Upper lobe of right lung (tissue), 1 donor: Measurements from ENCODE around the gene RMC1. TPM values are rescaled to one million over a fixed set of nuclear protein-coding genes. Genes with fewer than 3 reads are reported as not detected.
A peak's percentile ranks its signal among the peaks of the same experiment; 100 is the strongest.
"Not testable (repeated sequence)": the region's sequence is repeated elsewhere in the genome, so short reads cannot be mapped to it uniquely, and the experiment has no call there.

Experiments
- ATAC-seq: fragments of 200-7000 bp; cut with Tn5 transposase; one replicate; pipeline ENCODE4 v1.9.1; 2020; ENCODE audit warnings: mild to moderate bottlenecking, moderate library complexity
- DNase-seq: peaks from one replicate; pipeline ENCODE4 v3.0.0-alpha.2; 2020
- H3K27ac ChIP-seq: fragments of 200-600 bp; one replicate; pipeline ENCODE4 v1.8.0; 2022
- H3K27me3 ChIP-seq: fragments of 200-600 bp; one replicate; pipeline ENCODE4 v1.8.0; 2022; ENCODE audit warnings: mild to moderate bottlenecking
- H3K36me3 ChIP-seq: fragments of 200-600 bp; one replicate; pipeline ENCODE4 v1.8.0; 2022
- H3K4me1 ChIP-seq: fragments of 200-600 bp; one replicate; pipeline ENCODE4 v1.8.0; 2022
- H3K4me3 ChIP-seq: fragments of 200-600 bp; one replicate; pipeline ENCODE4 v1.8.0; 2022; ENCODE audit warnings: mild to moderate bottlenecking
- H3K9me3 ChIP-seq: fragments of 200-600 bp; one replicate; pipeline ENCODE4 v1.8.0; 2022
- intact Hi-C: fragments of 100-400 bp; cut with DNase I; formaldehyde crosslinking; loops from one replicate; pipeline ENCODE4 v1.11.0; 2022
- total RNA-seq: library from RNA; stranded (reverse); fragmentation: NEBNext Ultra II Directional; extraction: Animal tissue kit (Norgen Biotek cat#: 25700); gene quantifications from one replicate; pipeline ENCODE4 v1.2.1, GENCODE V29; 2021
- TF ChIP-seq, protein P1 (sequence below): fragments of 200-600 bp; IDR thresholded peaks from one replicate; pipeline ENCODE4 v1.8.0; 2022; ENCODE audit warnings: antibody characterized with exemption
- donor health status: DM: no; HTN: yes; CAD: no; lungs with severe emphysema.

RMC1 gene
- total RNA-seq, 1 donor from 2014 or later, result 42.5 TPM

DNA sequence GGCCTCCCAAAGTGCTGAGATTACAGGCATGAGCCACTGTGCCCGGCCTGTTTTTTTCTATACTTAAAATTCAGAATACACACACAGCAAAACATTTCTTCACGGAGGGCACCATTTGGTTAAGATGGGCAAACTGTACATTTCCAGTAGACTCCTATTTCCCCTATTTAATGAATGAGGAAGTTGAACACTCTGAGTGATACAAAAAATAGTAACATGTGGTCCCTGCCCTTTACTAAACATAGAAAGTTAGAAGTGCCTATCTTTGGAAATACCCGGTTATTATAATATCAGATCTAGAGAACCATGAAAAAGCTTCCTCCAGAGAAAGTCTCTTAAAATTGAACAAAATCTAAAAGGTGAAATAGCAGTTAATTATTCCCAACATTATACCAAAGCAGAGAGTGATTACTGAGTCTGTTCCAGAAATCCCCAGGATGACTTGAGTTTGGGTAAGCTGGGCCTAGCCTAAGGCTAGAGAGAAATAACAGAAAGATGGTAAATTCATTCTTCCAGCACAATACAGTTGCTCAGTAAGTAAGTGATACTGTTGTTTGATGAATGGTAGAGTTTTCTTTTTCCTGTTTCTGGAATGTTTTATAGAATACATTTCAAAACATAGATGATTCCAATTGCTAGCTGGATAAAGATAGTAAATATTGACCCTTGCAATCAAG, 23.3 kb upstream of the RMC1 start:
- TF ChIP-seq, protein P1, sequence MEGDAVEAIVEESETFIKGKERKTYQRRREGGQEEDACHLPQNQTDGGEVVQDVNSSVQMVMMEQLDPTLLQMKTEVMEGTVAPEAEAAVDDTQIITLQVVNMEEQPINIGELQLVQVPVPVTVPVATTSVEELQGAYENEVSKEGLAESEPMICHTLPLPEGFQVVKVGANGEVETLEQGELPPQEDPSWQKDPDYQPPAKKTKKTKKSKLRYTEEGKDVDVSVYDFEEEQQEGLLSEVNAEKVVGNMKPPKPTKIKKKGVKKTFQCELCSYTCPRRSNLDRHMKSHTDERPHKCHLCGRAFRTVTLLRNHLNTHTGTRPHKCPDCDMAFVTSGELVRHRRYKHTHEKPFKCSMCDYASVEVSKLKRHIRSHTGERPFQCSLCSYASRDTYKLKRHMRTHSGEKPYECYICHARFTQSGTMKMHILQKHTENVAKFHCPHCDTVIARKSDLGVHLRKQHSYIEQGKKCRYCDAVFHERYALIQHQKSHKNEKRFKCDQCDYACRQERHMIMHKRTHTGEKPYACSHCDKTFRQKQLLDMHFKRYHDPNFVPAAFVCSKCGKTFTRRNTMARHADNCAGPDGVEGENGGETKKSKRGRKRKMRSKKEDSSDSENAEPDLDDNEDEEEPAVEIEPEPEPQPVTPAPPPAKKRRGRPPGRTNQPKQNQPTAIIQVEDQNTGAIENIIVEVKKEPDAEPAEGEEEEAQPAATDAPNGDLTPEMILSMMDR, result no peak

GRCh38 chr18:23484561-23485182, 18.6 kb upstream of the RMC1 start:
- ATAC-seq, result no peak
- no peak overlapping the region for H3K4me3 ChIP-seq
- H3K36me3 ChIP-seq, result peaks cover 45% of the 10 kb centered on the region
- H3K9me3 ChIP-seq, result no peaks in the 10 kb centered on the region
- no peak for DNase-seq
- intact Hi-C loops, result no loop called here
- H3K4me1 ChIP-seq, result peaks cover 8% of the 10 kb centered on the region
- no peak overlapping the region for H3K27ac ChIP-seq
- TF ChIP-seq, protein P1, result no peak
- no peaks in the 10 kb centered on the region for H3K27me3 ChIP-seq

More for the DNA sequence above, 23.3 kb upstream of the RMC1 start:
- ATAC-seq (peak; percentile 61), DNase-seq (no peak)
- H3K9me3 ChIP-seq, result no peaks in the 10 kb centered on the region
- H3K4me3 ChIP-seq, result no peak overlapping the region
- peaks cover 92% of the 10 kb centered on the region for H3K36me3 ChIP-seq
- no peaks in the 10 kb centered on the region for H3K4me1 ChIP-seq
- intact Hi-C loops, result no loop called here
- no peak overlapping the region for H3K27ac ChIP-seq
- H3K27me3 ChIP-seq, result no peaks in the 10 kb centered on the region

- peaks cover 38% of the 10 kb centered on the region for H3K36me3 ChIP-seq
- H3K4me1 ChIP-seq, result peaks cover 8% of the 10 kb centered on the region
- intact Hi-C loops, result no loop called here
- DNase-seq (no peak), ATAC-seq (no peak)
- no peak overlapping the region for H3K4me3 ChIP-seq
- no peak overlapping the region for H3K27ac ChIP-seq
- H3K27me3 ChIP-seq, result no peaks in the 10 kb centered on the region
- TF ChIP-seq, protein P1, result no peak
- no peaks in the 10 kb centered on the region for H3K9me3 ChIP-seq
These were observed 17.9 kb upstream of the RMC1 start for GRCh38 chr18:23485386-23485785.

- no peaks in the 10 kb centered on the region for H3K9me3 ChIP-seq
- H3K36me3 ChIP-seq, result peaks cover 13% of the 10 kb centered on the region
- TF ChIP-seq, protein P1, result no peak
- peak overlapping the region; percentile 33 for H3K4me3 ChIP-seq
- peak overlapping the region; percentile 73 for H3K27ac ChIP-seq
- no peaks in the 10 kb centered on the region for H3K27me3 ChIP-seq
- ATAC-seq (peak; percentile 78), DNase-seq (peak; percentile 73)
- H3K4me1 ChIP-seq, result peaks cover 8% of the 10 kb centered on the region
- intact Hi-C loops, result no loop called here
These were observed 15.4 kb upstream of the RMC1 start for GRCh38 chr18:23487738-23488570.

GRCh38 chr18:23489586-23489985, 13.7 kb upstream of the RMC1 start:
- H3K36me3 ChIP-seq, ATAC-seq, H3K27me3 ChIP-seq, H3K4me1 ChIP-seq, DNase-seq, H3K4me3 ChIP-seq, H3K9me3 ChIP-seq, H3K27ac ChIP-seq, intact Hi-C loops: not testable (repeated sequence)

- no peak for ATAC-seq
- H3K36me3 ChIP-seq, result no peaks in the 10 kb centered on the region
- no peaks in the 10 kb centered on the region for H3K27me3 ChIP-seq
- H3K4me1 ChIP-seq, result no peaks in the 10 kb centered on the region
- no peak for DNase-seq
- no peaks in the 10 kb centered on the region for H3K9me3 ChIP-seq
- H3K4me3 ChIP-seq, result no peak overlapping the region
- intact Hi-C loops, result no loop called here
- TF ChIP-seq, protein P1, result no peak
- H3K27ac ChIP-seq, result no peak overlapping the region
These were observed 9.7 kb upstream of the RMC1 start for GRCh38 chr18:23493654-23494053.
